Fibroblast of the aortic adventitia (primary cell): ENCODE data around the gene TRAP1. TPM values are rescaled to one million over a fixed set of nuclear protein-coding genes. Genes with fewer than 3 reads are reported as not detected.

Experiments used
- DNase-seq: peaks from one replicate; pipeline ENCODE4 v3.0.0-alpha.2; 2010; ENCODE audit warnings: low read depth
- H3K4me3 ChIP-seq: 2 replicates; pipeline ENCODE4 v1.5.1; 2011; ENCODE audit warnings: low read depth, mild to moderate bottlenecking, control low read depth, low read length, moderate library complexity
- CTCF ChIP-seq: IDR thresholded peaks from 2 replicates; pipeline ENCODE4 v1.5.1; 2011; ENCODE audit warnings: mild to moderate bottlenecking, low read length, control low read depth, inconsistent platforms; ENCODE audit not compliant: insufficient read depth
- total RNA-seq: library from RNA; depleted of rRNA; stranded (reverse); fragments of >200 nt; gene quantifications from 2 replicates; pipeline ENCODE4 v1.2.3, GENCODE V29; 2012; ENCODE audit warnings: low replicate concordance

The TRAP1 gene
- 43.6 and 66.0 TPM in 2 replicates for total RNA-seq

DNA sequence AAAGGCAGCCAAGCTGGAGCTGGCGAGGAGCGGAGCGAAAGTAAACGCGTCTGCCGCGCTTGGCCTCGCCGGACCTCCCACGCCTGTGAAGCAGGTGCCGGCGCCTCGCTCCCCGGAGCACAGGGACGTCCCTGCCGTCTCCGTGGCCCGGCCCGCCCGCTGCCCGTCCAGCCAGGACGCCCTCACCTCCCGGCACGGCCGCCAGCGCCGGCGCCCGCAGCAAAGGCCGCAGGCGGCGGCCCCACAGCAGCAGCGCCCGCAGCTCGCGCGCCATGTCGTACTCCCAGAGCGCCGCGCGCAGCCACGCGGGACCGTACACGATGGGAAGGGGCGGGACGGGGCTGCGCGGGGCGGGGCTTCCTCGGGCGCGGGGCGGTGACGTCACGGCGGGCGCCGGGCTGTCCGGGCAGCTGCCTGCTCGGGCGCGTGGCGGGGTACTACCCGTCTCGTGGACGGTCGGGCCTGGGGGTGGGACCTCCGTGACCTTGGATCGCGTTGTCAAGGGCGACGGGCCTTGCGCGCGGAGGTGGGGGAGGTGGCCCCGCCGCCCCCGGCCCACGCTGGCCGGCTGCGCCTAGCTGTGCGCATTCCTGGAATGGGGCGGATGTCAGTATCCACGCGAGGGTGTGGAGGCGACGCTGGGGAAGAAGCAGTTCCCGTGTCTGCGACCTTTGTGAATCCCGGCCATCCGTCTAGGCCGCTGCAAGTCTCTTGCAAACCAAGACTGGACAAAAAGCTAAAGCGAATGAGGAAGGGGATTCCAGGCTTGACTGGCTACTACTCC is at the start of gene TRAP1:
TRAP1 (minus strand) TSS at position 290 of the 784 bp plus-strand sequence; CDS start at position 274, 16 bp downstream.
- TF ChIP-seq CTCF, result no peak
- DNase-seq, result peak; percentile 72
- peak within 1 kb of the TSS; percentile 91 for H3K4me3 ChIP-seq

DNA sequence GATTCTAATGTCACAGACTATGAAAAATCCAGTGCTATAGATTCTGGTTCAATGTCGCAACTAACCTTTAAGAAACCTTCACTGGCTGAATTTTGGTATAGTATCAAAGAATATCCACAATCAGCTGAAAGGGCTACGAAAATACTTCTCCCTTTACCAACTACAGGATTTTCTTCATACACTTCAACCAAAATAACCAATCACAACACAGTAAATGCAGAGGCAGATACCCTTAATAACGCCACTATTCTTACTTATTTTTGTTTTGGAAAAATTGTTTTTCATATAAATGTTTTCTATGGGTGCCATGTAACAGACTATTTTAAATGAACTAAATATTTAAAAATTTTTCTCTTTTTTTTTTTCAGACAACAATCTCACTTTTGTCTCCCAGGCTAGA is 48.9 kb upstream of the TRAP1 start:
- no peak overlapping the region for H3K4me3 ChIP-seq
- DNase-seq, result no peak
- TF ChIP-seq CTCF, result no peak

GRCh38 chr16:3764409-3764808 is 47.1 kb upstream of the TRAP1 start:
- TF ChIP-seq CTCF, result no peak
- DNase-seq, result no peak
- H3K4me3 ChIP-seq, result no peak overlapping the region

DNA sequence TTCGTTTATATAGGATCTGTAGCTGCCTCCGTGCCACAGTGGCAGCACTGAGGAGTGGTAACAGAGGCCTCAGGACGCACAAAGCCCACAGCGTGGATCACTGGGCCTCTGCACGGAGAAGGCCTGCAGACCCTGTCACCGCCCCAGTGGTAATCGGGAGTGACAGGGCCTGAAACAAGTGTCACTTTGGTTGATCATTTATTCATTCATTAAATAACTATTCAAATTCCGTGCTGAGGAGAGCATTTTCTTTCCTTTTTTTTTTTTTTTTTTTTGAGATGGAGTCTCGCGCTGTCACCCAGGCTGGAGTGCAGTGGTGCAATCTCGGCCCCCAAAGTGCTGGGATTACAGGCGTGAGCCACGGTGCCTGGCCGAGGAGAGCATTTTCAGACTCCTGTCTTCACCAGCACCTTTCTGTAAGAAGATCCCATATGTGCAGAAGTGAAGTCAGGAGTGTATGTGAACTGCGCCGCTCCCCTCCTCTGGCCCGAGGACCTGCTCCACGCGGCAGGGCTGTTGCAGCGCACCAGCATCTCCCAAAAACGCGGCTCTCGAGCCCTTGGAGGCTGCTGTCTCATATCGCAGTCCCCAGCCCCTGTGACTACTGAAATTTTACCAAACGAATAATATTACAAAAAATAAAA is 44.9 kb upstream of the TRAP1 start:
- no peak for TF ChIP-seq CTCF
- no peak overlapping the region for H3K4me3 ChIP-seq
- no peak for DNase-seq

DNA sequence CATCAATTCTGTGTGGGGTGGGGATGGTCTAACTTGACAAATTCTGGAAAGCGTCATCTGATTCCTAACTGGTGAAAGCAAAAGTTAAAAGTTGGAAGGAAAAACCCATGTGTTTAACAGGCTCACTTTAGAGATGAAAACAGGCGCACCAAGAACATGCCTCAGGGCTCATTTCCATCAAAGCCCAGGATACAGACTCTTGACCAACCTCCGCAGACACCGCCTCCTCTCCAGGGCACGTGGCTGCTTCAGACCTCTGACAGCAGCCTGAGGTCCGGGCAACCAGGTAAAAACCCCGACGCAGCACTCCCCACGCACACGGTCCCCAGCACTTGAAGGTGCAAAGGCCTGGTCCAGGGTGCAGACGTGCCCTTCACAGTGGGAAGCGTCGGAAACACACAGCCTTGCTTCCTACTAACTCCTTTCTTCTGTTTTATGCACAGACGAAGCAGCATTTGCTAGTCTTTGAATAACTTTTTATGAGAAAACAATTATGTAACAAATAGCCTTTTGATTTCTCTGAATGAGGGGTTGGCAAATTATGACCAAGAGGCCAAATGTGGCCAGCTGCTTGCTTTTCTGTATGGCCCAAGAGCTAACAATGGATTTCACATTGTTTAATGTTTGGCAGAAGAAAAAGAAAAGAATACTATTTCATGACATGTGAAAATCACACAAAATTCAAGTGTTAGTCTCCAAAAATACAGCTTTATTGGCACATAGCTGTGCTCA is 44.2 kb upstream of the TRAP1 start:
- TF ChIP-seq CTCF, result no peak

GRCh38 chr16:3760518-3760917 is 43.2 kb upstream of the TRAP1 start:
- TF ChIP-seq CTCF, result no peak
- no peak overlapping the region for H3K4me3 ChIP-seq
- no peak for DNase-seq

More for the DNA sequence above, 44.2 kb upstream of the TRAP1 start:
- no peak overlapping the region for H3K4me3 ChIP-seq
- DNase-seq, result no peak
